PC-3 (cell line): ENCODE measurements around the gene SLC9A3. TPM values are rescaled to one million over a fixed set of nuclear protein-coding genes. Genes with fewer than 3 reads are reported as not detected.

Experiments used
- ATAC-seq: fragments of 200-7000 bp; cut with Tn5 transposase; 2 replicates; pipeline ENCODE4 v1.9.1; 2020; ENCODE audit warnings: mild to moderate bottlenecking, moderate library complexity
- BruUV-seq: library from RNA; stranded (reverse); fragments of 400-500 nt; replicated peaks from 2 replicates; lab custom pipeline; 2021; lab: Mats Ljungman, UMichigan
- CTCF ChIA-PET: fragments of 300-600 bp; sonication (Branson Sonifier 250); formaldehyde crosslinking; loops from one replicate; lab custom pipeline; 2022; ENCODE audit warnings: antibody characterized with exemption; lab: Charles Lee
- POLR2A ChIA-PET: fragments of 300-600 bp; sonication (Branson Sonifier 250); formaldehyde crosslinking; loops from one replicate; lab custom pipeline; 2022; ENCODE audit warnings: antibody characterized with exemption; ENCODE audit not compliant: unreplicated experiment; lab: Charles Lee
- DNase-seq: peaks from one replicate; pipeline ENCODE4 v3.0.0-alpha.2; 2015
- H2AFZ ChIP-seq: fragments of 300-600 bp; sonication (generic); 2 replicates; pipeline ENCODE4 v1.6.0; 2016; ENCODE audit warnings: antibody characterized with exemption, low read length
- H3F3A ChIP-seq: fragments of 300-600 bp; sonication (generic); one replicate; pipeline ENCODE4 v1.6.0; 2017; ENCODE audit warnings: antibody characterized with exemption, low read length, control low read depth, mild to moderate bottlenecking; ENCODE audit not compliant: unreplicated experiment
- H3K27ac ChIP-seq: fragments of 300-600 bp; sonication (generic); 2 replicates; pipeline ENCODE4 v1.5.1; 2016; ENCODE audit warnings: mild to moderate bottlenecking, low read length
- H3K27me3 ChIP-seq: fragments of 300-600 bp; sonication (generic); 2 replicates; pipeline ENCODE4 v1.6.1; 2016; ENCODE audit warnings: low read length, mixed read lengths
- H3K36me3 ChIP-seq: fragments of 300-600 bp; sonication (generic); 2 replicates; pipeline ENCODE4 v1.6.1; 2016; ENCODE audit warnings: low read depth, mixed run types, low read length, mixed read lengths
- H3K4me1 ChIP-seq: fragments of 300-600 bp; sonication (generic); 2 replicates; pipeline ENCODE4 v1.5.1; 2016; ENCODE audit warnings: low read length; ENCODE audit not compliant: insufficient read depth
- H3K4me2 ChIP-seq: fragments of 300-600 bp; sonication (generic); 2 replicates; pipeline ENCODE4 v1.6.0; 2016; ENCODE audit warnings: low read length
- H3K4me3 ChIP-seq: fragments of 300-600 bp; sonication (generic); 2 replicates; pipeline ENCODE4 v1.5.1; 2016; ENCODE audit warnings: mild to moderate bottlenecking, low read length, mixed read lengths
- H3K79me2 ChIP-seq: fragments of 300-600 bp; sonication (generic); 2 replicates; pipeline ENCODE4 v1.6.1; 2017; ENCODE audit warnings: low read length, mixed read lengths
- H3K9ac ChIP-seq: fragments of 300-600 bp; sonication (generic); 2 replicates; pipeline ENCODE4 v1.6.0; 2016; ENCODE audit warnings: mild to moderate bottlenecking, low read length
- H3K9me2 ChIP-seq: fragments of 300-600 bp; sonication (generic); replicated peaks from 2 replicates; pipeline ENCODE4 v1.6.1; 2016; ENCODE audit warnings: mixed run types, low read length, mixed read lengths
- H3K9me3 ChIP-seq: fragments of 300-600 bp; sonication (generic); 2 replicates; pipeline ENCODE4 v1.6.1; 2016; ENCODE audit warnings: low read length, mixed read lengths
- H4K20me1 ChIP-seq: fragments of 300-600 bp; sonication (generic); 2 replicates; pipeline ENCODE4 v1.6.1; 2016; ENCODE audit warnings: low read length, mixed read lengths
- EZH2 ChIP-seq: fragments of 300-600 bp; sonication (generic); IDR thresholded peaks from one replicate; pipeline ENCODE4 v1.6.1; 2017; ENCODE audit warnings: antibody characterized with exemption, mild to moderate bottlenecking, low read length; ENCODE audit not compliant: unreplicated experiment
- EZH2phosphoT487 ChIP-seq: fragments of 300-600 bp; sonication (generic); IDR thresholded peaks from 2 replicates; pipeline ENCODE4 v1.6.1; 2018; ENCODE audit warnings: mild to moderate bottlenecking, antibody characterized with exemption, low read length, borderline replicate concordance
- intact Hi-C: fragments of 100-400 bp; cut with micrococcal nuclease; formaldehyde crosslinking; loops from 2 replicates; pipeline ENCODE4 v1.9.0; 2023
- total RNA-seq: library from RNA; depleted of rRNA; stranded (reverse); fragments of >200 nt; gene quantifications from 2 replicates; pipeline ENCODE4 v1.2.3, GENCODE V29; 2014
- TF ChIP-seq, protein P1 (sequence below): fragments of 300-600 bp; sonication (generic); conservative IDR thresholded peaks from 2 replicates; pipeline ENCODE4 v1.5.1; 2017; ENCODE audit warnings: antibody characterized with exemption, low read depth, mild to moderate bottlenecking, low read length

SLC9A3 gene
- total RNA-seq, 1 experiment from 2014 or later: 4.9 TPM

DNA sequence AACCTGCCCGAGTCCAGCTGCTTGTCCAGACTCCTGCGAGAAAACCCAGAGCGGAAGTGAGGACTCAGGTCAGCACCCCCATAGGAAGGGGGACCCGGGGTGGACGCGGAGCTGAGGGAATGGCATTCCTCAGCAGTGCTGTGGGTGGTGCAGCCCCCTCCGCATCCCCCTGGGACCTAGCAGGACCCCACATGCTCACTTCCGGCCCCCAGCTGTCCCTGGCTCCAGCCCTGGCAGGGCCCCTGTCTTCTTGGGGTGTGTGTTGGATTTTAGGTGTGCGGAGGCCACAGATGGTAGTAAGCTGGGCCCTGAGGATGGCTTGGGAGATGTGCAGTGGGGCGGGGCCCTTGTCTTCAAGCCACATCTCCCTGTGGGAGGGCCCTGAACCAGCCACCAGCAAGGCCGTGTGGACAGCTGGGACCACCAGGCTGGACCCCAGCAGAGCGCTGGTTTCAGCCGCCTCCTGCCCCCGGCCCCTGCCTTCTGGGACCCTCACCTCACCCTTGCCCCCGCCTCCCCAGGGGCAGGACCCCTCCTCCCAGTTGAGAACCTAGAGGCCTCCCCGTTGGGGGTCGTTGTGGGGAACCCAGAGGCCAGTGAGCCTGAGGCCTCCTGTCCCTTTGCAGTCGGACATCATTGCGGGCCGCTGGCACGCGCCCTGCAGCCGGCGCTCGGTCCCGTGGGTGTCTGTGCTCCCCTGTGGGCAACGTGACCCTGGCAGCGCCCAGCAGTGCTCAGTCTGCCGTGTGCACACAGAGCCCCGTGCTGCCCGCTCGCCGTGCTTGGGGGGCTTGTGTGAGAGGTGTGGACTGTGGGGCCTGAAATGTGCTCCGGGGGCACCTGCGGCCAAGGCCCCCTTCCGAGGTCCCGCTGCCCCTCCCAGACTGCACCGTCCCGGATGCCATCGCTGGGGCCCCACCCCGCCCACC lies 10.8 kb upstream of the SLC9A3 start:
- ATAC-seq (no peak), DNase-seq (no peak)
- no peak overlapping the region for H3K4me2 ChIP-seq
- no peaks in the 10 kb centered on the region for H3K36me3 ChIP-seq
- TF ChIP-seq EZH2: no peak
- no peak for TF ChIP-seq EZH2phosphoT487
- TF ChIP-seq, protein P1, sequence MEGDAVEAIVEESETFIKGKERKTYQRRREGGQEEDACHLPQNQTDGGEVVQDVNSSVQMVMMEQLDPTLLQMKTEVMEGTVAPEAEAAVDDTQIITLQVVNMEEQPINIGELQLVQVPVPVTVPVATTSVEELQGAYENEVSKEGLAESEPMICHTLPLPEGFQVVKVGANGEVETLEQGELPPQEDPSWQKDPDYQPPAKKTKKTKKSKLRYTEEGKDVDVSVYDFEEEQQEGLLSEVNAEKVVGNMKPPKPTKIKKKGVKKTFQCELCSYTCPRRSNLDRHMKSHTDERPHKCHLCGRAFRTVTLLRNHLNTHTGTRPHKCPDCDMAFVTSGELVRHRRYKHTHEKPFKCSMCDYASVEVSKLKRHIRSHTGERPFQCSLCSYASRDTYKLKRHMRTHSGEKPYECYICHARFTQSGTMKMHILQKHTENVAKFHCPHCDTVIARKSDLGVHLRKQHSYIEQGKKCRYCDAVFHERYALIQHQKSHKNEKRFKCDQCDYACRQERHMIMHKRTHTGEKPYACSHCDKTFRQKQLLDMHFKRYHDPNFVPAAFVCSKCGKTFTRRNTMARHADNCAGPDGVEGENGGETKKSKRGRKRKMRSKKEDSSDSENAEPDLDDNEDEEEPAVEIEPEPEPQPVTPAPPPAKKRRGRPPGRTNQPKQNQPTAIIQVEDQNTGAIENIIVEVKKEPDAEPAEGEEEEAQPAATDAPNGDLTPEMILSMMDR: no peak
- H3K27ac ChIP-seq: no peak overlapping the region
- H4K20me1 ChIP-seq: no peaks in the 10 kb centered on the region
- POLR2A ChIA-PET: no interaction called here
- H3K9ac ChIP-seq: no peak overlapping the region
- no peaks in the 10 kb centered on the region for H3K9me3 ChIP-seq
- peaks cover 28% of the 10 kb centered on the region for H3K27me3 ChIP-seq
- H3K4me3 ChIP-seq: no peak overlapping the region
- CTCF ChIA-PET: no interaction called here
- H2AFZ ChIP-seq: no peak overlapping the region
- no peaks in the 10 kb centered on the region for H3K4me1 ChIP-seq
- intact Hi-C loops: no loop called here
- no TSS peak for BruUV-seq
- H3K79me2 ChIP-seq: no peaks in the 10 kb centered on the region
- no peaks in the 10 kb centered on the region for H3F3A ChIP-seq
- H3K9me2 ChIP-seq: no peaks in the 10 kb centered on the region

DNA sequence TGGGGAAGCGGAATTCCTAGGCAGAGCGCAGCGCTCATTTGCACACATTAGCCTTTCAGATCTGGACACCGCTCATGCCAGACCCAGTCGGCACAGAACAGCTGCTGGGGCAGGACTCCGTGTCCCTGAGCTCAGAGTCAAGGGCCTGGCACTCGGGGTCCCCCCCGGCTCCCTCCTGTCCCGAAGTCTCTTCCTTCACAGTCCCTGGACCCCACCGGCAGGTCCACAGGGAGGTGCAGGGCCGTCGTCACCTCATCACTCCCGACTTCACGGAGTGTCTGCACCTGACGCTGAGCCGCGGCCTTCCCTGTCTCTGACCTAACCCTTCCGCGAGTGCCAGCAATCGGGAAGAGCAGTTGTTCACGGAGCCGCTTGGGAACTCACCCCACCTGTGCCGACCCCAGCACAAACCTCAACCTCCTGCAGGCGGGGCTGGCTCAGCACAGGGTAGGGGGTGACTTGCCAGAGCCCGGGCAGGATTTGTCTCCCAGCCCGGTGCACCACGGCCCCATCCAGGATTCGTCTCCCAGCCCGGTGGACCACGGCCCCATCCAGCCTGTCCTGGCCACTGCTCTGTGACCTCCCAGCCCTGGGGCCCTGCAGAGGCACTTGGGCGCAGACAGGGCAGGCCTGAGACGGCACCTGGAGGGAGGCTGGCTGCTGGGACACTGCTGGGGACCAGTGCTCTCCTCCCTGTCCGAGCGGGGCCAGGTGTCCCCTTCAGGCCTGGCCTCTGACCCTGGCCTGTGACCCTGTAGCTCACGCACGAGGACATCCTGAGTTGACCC lies 9.9 kb upstream of the SLC9A3 start:
- Histone ChIP-seq H3K9me2 (no peaks in the 10 kb centered on the region), H3K36me3 (no peaks in the 10 kb centered on the region), H4K20me1 (no peaks in the 10 kb centered on the region), H3K27ac (no peak overlapping the region), H3K4me1 (no peaks in the 10 kb centered on the region), H3K9ac (no peak overlapping the region), H3K27me3 (peaks cover 28% of the 10 kb centered on the region), H3K4me3 (no peak overlapping the region), H3F3A (no peaks in the 10 kb centered on the region), H3K79me2 (no peaks in the 10 kb centered on the region), H2AFZ (no peak overlapping the region), H3K9me3 (no peaks in the 10 kb centered on the region), H3K4me2 (no peak overlapping the region)
- ChIA-PET POLR2A (no interaction called here), CTCF (no interaction called here)
- intact Hi-C loops: no loop called here
- TF ChIP-seq EZH2phosphoT487 (no peak), EZH2 (no peak)
- TF ChIP-seq, protein P1: no peak
- DNase-seq: no peak
- ATAC-seq: no peak
- BruUV-seq: no TSS peak
